ACC112 (cell line): ENCODE data around the gene OSTN.
A peak's percentile ranks its signal among the peaks of the same experiment; 100 is the strongest.
"Not testable (repeated sequence)": the region's sequence is repeated elsewhere in the genome, so short reads cannot be mapped to it uniquely, and the experiment has no call there.

Experiments used
- H2AFZ ChIP-seq: fragments of 200-600 bp; sonication (generic); one replicate; pipeline ENCODE4 v1.6.0; 2017; ENCODE audit warnings: antibody characterized with exemption, low read length; ENCODE audit not compliant: unreplicated experiment
- H3K27ac ChIP-seq: fragments of 200-600 bp; sonication (generic); 2 replicates; pipeline ENCODE4 v1.5.1; 2014; ENCODE audit warnings: low read depth, mild to moderate bottlenecking, antibody characterized with exemption, low read length, moderate library complexity
- H3K27me3 ChIP-seq: fragments of 200-600 bp; sonication (generic); 2 replicates; pipeline ENCODE4 v1.6.1; 2014; ENCODE audit warnings: mild to moderate bottlenecking, antibody characterized with exemption, low read length, moderate library complexity, mixed read lengths; ENCODE audit not compliant: insufficient read depth
- H3K36me3 ChIP-seq: fragments of 200-600 bp; sonication (generic); 2 replicates; pipeline ENCODE4 v1.6.1; 2016; ENCODE audit warnings: mild to moderate bottlenecking, antibody characterized with exemption, low read length, moderate library complexity, mixed read lengths; ENCODE audit not compliant: insufficient read depth
- H3K4me1 ChIP-seq: fragments of 200-600 bp; sonication (generic); one replicate; pipeline ENCODE4 v1.6.1; 2016; ENCODE audit warnings: low read length, mixed read lengths; ENCODE audit not compliant: insufficient read depth, unreplicated experiment, control insufficient read depth
- H3K4me3 ChIP-seq: fragments of 200-600 bp; sonication (generic); 2 replicates; pipeline ENCODE4 v1.5.1; 2014; ENCODE audit warnings: mild to moderate bottlenecking, low read depth, low read length
- H3K79me2 ChIP-seq: fragments of 200-600 bp; sonication (generic); one replicate; pipeline ENCODE4 v1.6.0; 2016; ENCODE audit warnings: low read length; ENCODE audit not compliant: control insufficient read depth, unreplicated experiment, insufficient read depth

The OSTN gene

GRCh38 chr3:191185382-191185781, 13.7 kb upstream of the OSTN start:
- not testable (repeated sequence) for H3K27me3 ChIP-seq, H2AFZ ChIP-seq, H3K79me2 ChIP-seq, H3K4me3 ChIP-seq, H3K27ac ChIP-seq, H3K36me3 ChIP-seq, H3K4me1 ChIP-seq

DNA sequence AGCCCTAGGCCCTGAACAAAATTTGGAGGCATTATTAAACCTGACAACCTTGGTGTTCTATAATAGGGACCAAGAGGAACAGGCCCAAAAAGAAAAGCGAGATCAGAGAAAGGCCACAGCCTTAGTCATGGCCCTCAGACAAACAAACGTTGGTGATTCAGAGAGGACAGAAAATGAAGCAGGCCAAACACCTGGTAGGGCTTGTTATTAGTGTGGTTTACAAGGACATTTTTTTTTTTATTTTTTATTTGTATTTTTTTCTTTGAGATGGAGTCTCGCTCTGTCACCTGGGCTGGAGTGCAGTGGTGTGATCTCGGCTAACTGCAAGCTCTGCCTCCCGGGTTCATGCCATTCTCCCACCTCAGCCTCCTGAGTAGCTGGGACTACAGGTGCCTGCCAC, 10.8 kb upstream of the OSTN start:
- not testable (repeated sequence) for H3K79me2 ChIP-seq, H3K27me3 ChIP-seq, H3K4me3 ChIP-seq, H3K4me1 ChIP-seq, H2AFZ ChIP-seq, H3K27ac ChIP-seq, H3K36me3 ChIP-seq

DNA sequence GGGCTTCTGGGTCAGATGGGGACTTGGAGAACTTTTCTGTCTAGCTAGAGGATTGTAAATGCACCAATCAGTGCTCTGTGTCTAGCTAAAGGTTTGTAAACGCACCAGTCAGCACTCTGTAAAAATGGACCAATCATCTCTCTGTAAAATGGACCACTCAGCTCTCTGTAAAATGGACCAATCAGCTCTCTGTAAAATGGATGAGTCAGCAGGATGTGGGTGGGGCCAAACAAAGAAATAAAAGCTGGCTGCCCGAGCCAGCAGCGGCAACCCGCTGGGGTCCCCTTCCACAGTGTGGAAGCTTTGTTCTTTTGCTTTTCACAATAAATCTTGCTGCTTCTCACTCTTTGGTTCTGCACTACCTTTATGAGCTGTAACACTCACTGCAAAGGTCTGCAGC, 6.8 kb upstream of the OSTN start:
- not testable (repeated sequence) for H3K36me3 ChIP-seq, H3K4me1 ChIP-seq, H3K27me3 ChIP-seq, H2AFZ ChIP-seq, H3K27ac ChIP-seq, H3K79me2 ChIP-seq, H3K4me3 ChIP-seq

GRCh38 chr3:191192941-191193340, 6.1 kb upstream of the OSTN start:
- Histone ChIP-seq H3K36me3 (no peaks in the 10 kb centered on the region), H3K27ac (no peak overlapping the region), H2AFZ (no peak overlapping the region), H3K27me3 (no peaks in the 10 kb centered on the region), H3K79me2 (no peaks in the 10 kb centered on the region), H3K4me1 (no peaks in the 10 kb centered on the region), H3K4me3 (no peak overlapping the region)

GRCh38 chr3:191197761-191198306, 1.2 kb upstream of the OSTN start:
- Histone ChIP-seq H3K36me3 (no peaks in the 10 kb centered on the region), H3K79me2 (no peaks in the 10 kb centered on the region), H3K4me1 (no peaks in the 10 kb centered on the region), H3K27me3 (no peaks in the 10 kb centered on the region), H2AFZ (no peak overlapping the region), H3K27ac (no peak overlapping the region), H3K4me3 (no peak overlapping the region)

DNA sequence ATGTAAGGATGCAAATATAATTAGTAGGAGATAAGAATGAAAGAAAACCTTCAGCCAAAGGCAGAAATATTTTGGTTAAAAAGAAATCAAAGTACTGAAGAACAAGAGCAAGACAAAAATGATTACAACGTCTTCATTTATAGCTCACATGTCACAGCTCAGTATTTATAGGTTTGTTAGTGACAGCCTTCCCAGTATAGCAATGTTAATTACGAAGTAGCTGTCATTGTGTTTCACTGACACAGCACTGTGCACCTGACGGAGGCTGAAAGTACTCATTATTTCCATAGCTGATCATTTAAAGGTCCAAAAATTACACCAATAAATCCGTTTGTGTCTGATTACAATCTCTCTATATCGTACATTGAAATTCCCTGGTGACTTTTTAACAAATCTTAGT, 561 bp upstream of the OSTN start:
- no peak overlapping the region for H2AFZ ChIP-seq
- no peak overlapping the region for H3K27ac ChIP-seq
- H3K4me3 ChIP-seq, result no peak overlapping the region
- H3K27me3 ChIP-seq, result no peaks in the 10 kb centered on the region
- H3K4me1 ChIP-seq, result no peaks in the 10 kb centered on the region
- no peaks in the 10 kb centered on the region for H3K79me2 ChIP-seq
- no peaks in the 10 kb centered on the region for H3K36me3 ChIP-seq

GRCh38 chr3:191210032-191210431, 11.0 kb downstream of the OSTN start:
- H3K4me1 ChIP-seq, result no peaks in the 10 kb centered on the region
- no peak overlapping the region for H3K27ac ChIP-seq
- H3K36me3 ChIP-seq, result no peaks in the 10 kb centered on the region
- H3K4me3 ChIP-seq, result no peak overlapping the region
- H3K27me3 ChIP-seq, result no peaks in the 10 kb centered on the region
- no peak overlapping the region for H2AFZ ChIP-seq
- no peaks in the 10 kb centered on the region for H3K79me2 ChIP-seq

GRCh38 chr3:191216510-191216909, 17.5 kb downstream of the OSTN start:
- Histone ChIP-seq H3K27me3 (no peaks in the 10 kb centered on the region), H2AFZ (no peak overlapping the region), H3K36me3 (no peaks in the 10 kb centered on the region), H3K4me3 (no peak overlapping the region), H3K79me2 (no peaks in the 10 kb centered on the region), H3K4me1 (peaks cover 10% of the 10 kb centered on the region), H3K27ac (peak overlapping the region; percentile 50)

DNA sequence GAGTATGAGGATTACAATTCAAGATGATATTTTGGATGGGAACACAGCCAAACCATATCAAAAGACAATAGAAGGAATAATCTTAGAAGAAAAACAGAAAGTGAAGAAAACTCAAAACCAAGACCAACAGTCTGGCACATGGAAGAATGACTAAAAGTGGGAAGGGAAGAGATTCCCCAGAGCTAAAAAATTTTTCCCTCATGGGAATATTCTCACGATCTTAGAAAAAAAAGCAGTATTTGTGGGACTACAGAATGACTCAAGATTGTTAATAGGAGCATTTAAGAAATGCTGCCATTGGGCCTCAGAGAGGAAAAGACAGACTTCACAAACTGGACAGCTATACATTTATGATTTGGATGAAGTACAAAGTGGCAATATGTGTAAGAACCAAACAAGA, 18.3 kb downstream of the OSTN start:
- Histone ChIP-seq H2AFZ (peak overlapping the region; percentile 43), H3K27ac (peak overlapping the region; percentile 50), H3K36me3 (no peaks in the 10 kb centered on the region), H3K4me3 (no peak overlapping the region), H3K27me3 (no peaks in the 10 kb centered on the region), H3K79me2 (no peaks in the 10 kb centered on the region), H3K4me1 (peaks cover 10% of the 10 kb centered on the region)

DNA sequence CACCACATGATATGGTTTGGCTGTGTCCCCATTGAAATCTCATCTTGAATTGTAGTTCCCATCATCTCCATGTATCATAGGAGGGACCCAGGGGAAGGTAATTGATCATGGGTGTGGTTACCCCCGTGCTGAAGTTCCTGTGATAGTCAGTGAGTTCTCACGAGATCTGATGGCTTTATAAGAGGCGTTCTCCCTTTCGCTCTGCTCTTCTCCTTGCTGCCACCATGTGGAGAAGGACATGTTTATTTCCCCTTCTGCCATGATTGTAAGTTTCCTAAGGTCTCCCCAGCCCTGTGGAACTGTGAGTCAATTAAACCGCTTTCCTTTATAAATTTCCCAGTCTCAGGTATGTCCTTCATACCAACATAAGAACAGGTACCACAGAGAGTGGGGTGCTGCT, 21.9 kb downstream of the OSTN start:
- no peaks in the 10 kb centered on the region for H3K79me2 ChIP-seq
- H3K4me1 ChIP-seq, result peaks cover 10% of the 10 kb centered on the region
- no peak overlapping the region for H3K4me3 ChIP-seq
- H3K27me3 ChIP-seq, result no peaks in the 10 kb centered on the region
- no peak overlapping the region for H2AFZ ChIP-seq
- no peaks in the 10 kb centered on the region for H3K36me3 ChIP-seq
- H3K27ac ChIP-seq, result no peak overlapping the region

DNA sequence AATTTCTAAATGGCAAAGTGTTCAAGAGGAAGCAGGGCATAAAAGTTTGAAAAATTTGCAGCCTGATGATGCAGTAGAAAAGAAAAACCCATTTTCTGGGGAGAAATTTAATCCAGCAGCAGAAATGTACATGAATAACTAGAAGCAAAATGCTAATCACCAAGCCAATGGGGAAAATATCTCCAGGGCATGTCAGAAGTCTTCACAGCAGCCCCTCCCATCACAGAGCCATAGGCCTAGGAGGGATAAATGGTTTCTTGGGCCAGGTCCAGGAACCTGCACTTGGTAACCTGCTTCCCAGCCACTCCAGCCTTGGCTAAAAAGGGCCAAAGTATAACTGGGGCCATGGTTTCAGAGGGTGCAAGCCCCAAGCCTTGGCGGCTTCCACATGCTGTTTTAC, 22.6 kb downstream of the OSTN start:
- Histone ChIP-seq H3K4me3 (no peak overlapping the region), H3K27ac (no peak overlapping the region), H3K27me3 (no peaks in the 10 kb centered on the region), H3K79me2 (no peaks in the 10 kb centered on the region), H3K36me3 (no peaks in the 10 kb centered on the region), H3K4me1 (peaks cover 10% of the 10 kb centered on the region), H2AFZ (no peak overlapping the region)
